IMR-90 (cell line): ENCODE data around the gene CAMKMT. TPM values are rescaled to one million over a fixed set of nuclear protein-coding genes. Genes with fewer than 3 reads are reported as not detected.

Experiments used
- ATAC-seq: fragments of 200-7000 bp; cut with Tn5 transposase; 2 replicates; pipeline ENCODE4 v1.9.1; 2020; ENCODE audit warnings: low read depth, mild to moderate bottlenecking, moderate library complexity
- BruUV-seq: library from RNA; stranded (reverse); fragments of 400-500 nt; replicated peaks from 2 replicates; lab custom pipeline; 2021; lab: Mats Ljungman, UMichigan
- CTCF ChIA-PET: fragments of 300-600 bp; formaldehyde crosslinking; extraction: SDS; loops from one replicate; lab custom pipeline; 2021; ENCODE audit warnings: antibody characterized with exemption; lab: Yijun Ruan, JAX
- POLR2A ChIA-PET: fragments of 300-600 bp; sonication (Branson Sonifier 250); formaldehyde crosslinking; loops from one replicate; lab custom pipeline; 2022; ENCODE audit warnings: antibody characterized with exemption; ENCODE audit not compliant: unreplicated experiment; lab: Charles Lee
- DNase-seq: peaks from one replicate; pipeline ENCODE4 v3.0.0; 2013
- H2AFZ ChIP-seq: replicated peaks from 2 replicates; pipeline ENCODE3; 2013; ENCODE audit warnings: low read length, mild to moderate bottlenecking; ENCODE audit not compliant: poor library complexity
- H2AK5ac ChIP-seq: 2 replicates; pipeline ENCODE4 v1.6.1; 2013; ENCODE audit warnings: low read depth, low read length, inconsistent platforms
- H2AK9ac ChIP-seq: replicated peaks from 2 replicates; pipeline ENCODE3; 2013; ENCODE audit warnings: mild to moderate bottlenecking, low read depth, low read length, moderate library complexity; ENCODE audit not compliant: poor library complexity
- H2BK120ac ChIP-seq: 2 replicates; pipeline ENCODE4 v1.6.1; 2013; ENCODE audit warnings: low read depth, low read length, inconsistent platforms
- H2BK15ac ChIP-seq: 3 replicates; pipeline ENCODE4 v1.6.1; 2013; ENCODE audit warnings: low read depth, low read length, inconsistent platforms
- H2BK20ac ChIP-seq: 2 replicates; pipeline ENCODE4 v1.6.1; 2013; ENCODE audit warnings: low read depth, mild to moderate bottlenecking, inconsistent platforms, low read length, moderate library complexity
- H2BK5ac ChIP-seq: 2 replicates; pipeline ENCODE4 v1.6.1; 2013; ENCODE audit warnings: mild to moderate bottlenecking, low read depth, low read length, inconsistent platforms; ENCODE audit not compliant: poor library complexity, severe bottlenecking
- H3K14ac ChIP-seq: replicated peaks from 2 replicates; pipeline ENCODE4 v1.6.1; 2013; ENCODE audit warnings: low read depth, low read length, inconsistent platforms
- H3K18ac ChIP-seq: 2 replicates; pipeline ENCODE4 v1.6.1; 2013; ENCODE audit warnings: low read depth, low read length, control low read depth
- H3K23ac ChIP-seq: 2 replicates; pipeline ENCODE4 v1.6.1; 2013; ENCODE audit warnings: low read depth, low read length, inconsistent platforms
- H3K27ac ChIP-seq: 2 replicates; pipeline ENCODE4 v1.5.1; 2013; ENCODE audit warnings: mild to moderate bottlenecking, control low read depth, low read length; ENCODE audit not compliant: insufficient read depth
- H3K27me3 ChIP-seq: 2 replicates; pipeline ENCODE4 v1.6.1; 2013; ENCODE audit warnings: low read length; ENCODE audit not compliant: control insufficient read depth, insufficient read depth
- H3K36me3 ChIP-seq: 2 replicates; pipeline ENCODE4 v1.6.1; 2013; ENCODE audit warnings: low read length, mixed read lengths; ENCODE audit not compliant: control insufficient read depth, insufficient read depth
- H3K4ac ChIP-seq: 2 replicates; pipeline ENCODE4 v1.6.1; 2013; ENCODE audit warnings: low read depth, low read length, inconsistent platforms
- H3K4me1 ChIP-seq: 2 replicates; pipeline ENCODE4 v1.6.1; 2013; ENCODE audit warnings: low read length, mixed read lengths; ENCODE audit not compliant: control insufficient read depth, insufficient read depth
- H3K4me2 ChIP-seq: 2 replicates; pipeline ENCODE4 v1.6.1; 2013; ENCODE audit warnings: low read depth, mild to moderate bottlenecking, control low read depth, low read length, moderate library complexity
- H3K4me3 ChIP-seq: 2 replicates; pipeline ENCODE4 v1.5.1; 2013; ENCODE audit warnings: low read depth, mild to moderate bottlenecking, control low read depth, low read length, moderate library complexity; ENCODE audit not compliant: insufficient read depth
- H3K56ac ChIP-seq: 2 replicates; pipeline ENCODE4 v1.6.1; 2013; ENCODE audit warnings: low read length, inconsistent platforms; ENCODE audit not compliant: insufficient read depth; ENCODE audit errors: extremely low read depth
- H3K79me1 ChIP-seq, 2 experiments: 2 replicates each; pipeline ENCODE4 v1.6.1; 2013; ENCODE audit warnings: low read length in 2 of 2, inconsistent platforms in 1 of 2, low read depth in 1 of 2
- H3K9ac ChIP-seq: 2 replicates; pipeline ENCODE4 v1.6.1; 2013; ENCODE audit warnings: low read depth, low read length, control low read depth
- H3K9me1 ChIP-seq: 2 replicates; pipeline ENCODE4 v1.6.1; 2013; ENCODE audit warnings: low read length, inconsistent platforms; ENCODE audit not compliant: insufficient read depth
- H3K9me3 ChIP-seq: 2 replicates; pipeline ENCODE4 v1.6.1; 2013; ENCODE audit warnings: low read length; ENCODE audit not compliant: control insufficient read depth, insufficient read depth
- H4K20me1 ChIP-seq: 2 replicates; pipeline ENCODE4 v1.6.1; 2013; ENCODE audit warnings: low read length, inconsistent platforms; ENCODE audit not compliant: insufficient read depth
- H4K5ac ChIP-seq: 2 replicates; pipeline ENCODE4 v1.6.1; 2013; ENCODE audit warnings: mild to moderate bottlenecking, low read depth, low read length, control low read depth
- H4K8ac ChIP-seq, 2 experiments: 2 replicates each; pipeline ENCODE4 v1.6.1; 2013; ENCODE audit warnings: low read depth in 2 of 2, low read length in 2 of 2, control low read depth in 1 of 2, inconsistent platforms in 1 of 2
- H4K91ac ChIP-seq: 2 replicates; pipeline ENCODE4 v1.6.1; 2013; ENCODE audit warnings: low read depth, low read length, inconsistent platforms; ENCODE audit not compliant: insufficient read depth
- BHLHE40 ChIP-seq: fragments of 150-350 bp; IDR thresholded peaks from 2 replicates; pipeline ENCODE4 v1.6.1; 2016; ENCODE audit warnings: mild to moderate bottlenecking, low read depth, low read length
- CEBPB ChIP-seq: IDR thresholded peaks from 2 replicates; pipeline ENCODE4 v1.6.1; 2012; ENCODE audit warnings: low read depth, low read length, improper control_type of control experiment
- CHD1 ChIP-seq: IDR thresholded peaks from 2 replicates; pipeline ENCODE4 v1.6.1; 2012; ENCODE audit warnings: low read depth, low read length, improper control_type of control experiment
- CTCF ChIP-seq: conservative IDR thresholded peaks from 2 replicates; pipeline ENCODE4 v1.5.1; 2012; ENCODE audit warnings: mild to moderate bottlenecking, low read depth, low read length, improper control_type of control experiment
- ELK1 ChIP-seq: fragments of 150-350 bp; IDR thresholded peaks from 2 replicates; pipeline ENCODE4 v1.6.1; 2016; ENCODE audit warnings: low read depth, mild to moderate bottlenecking, low read length, moderate library complexity, borderline replicate concordance
- FOS ChIP-seq: fragments of 150-350 bp; IDR thresholded peaks from 2 replicates; pipeline ENCODE4 v1.6.1; 2016; ENCODE audit warnings: low read depth, low read length
- MAFK ChIP-seq: IDR thresholded peaks from 2 replicates; pipeline ENCODE4 v1.6.1; 2012; ENCODE audit warnings: low read depth, low read length, improper control_type of control experiment
- MAZ ChIP-seq: IDR thresholded peaks from 2 replicates; pipeline ENCODE4 v1.6.1; 2012; ENCODE audit warnings: low read depth, mild to moderate bottlenecking, low read length, improper control_type of control experiment, moderate library complexity, borderline replicate concordance
- MXI1 ChIP-seq: IDR thresholded peaks from 2 replicates; pipeline ENCODE4 v1.6.1; 2012; ENCODE audit warnings: low read depth, mild to moderate bottlenecking, low read length, moderate library complexity, borderline replicate concordance
- NFE2L2 ChIP-seq: fragments of 150-350 bp; IDR thresholded peaks from 2 replicates; pipeline ENCODE4 v1.6.1; 2016; ENCODE audit warnings: low read depth, mild to moderate bottlenecking, low read length
- POLR2A ChIP-seq: IDR thresholded peaks from 2 replicates; pipeline ENCODE4 v1.6.1; 2012; ENCODE audit warnings: mild to moderate bottlenecking, low read depth, low read length
- RAD21 ChIP-seq: IDR thresholded peaks from 2 replicates; pipeline ENCODE4 v1.6.1; 2012; ENCODE audit warnings: low read length, improper control_type of control experiment
- RCOR1 ChIP-seq: IDR thresholded peaks from 2 replicates; pipeline ENCODE4 v1.6.1; 2012; ENCODE audit warnings: mild to moderate bottlenecking, low read length, improper control_type of control experiment; ENCODE audit not compliant: insufficient replicate concordance
- RFX5 ChIP-seq: IDR thresholded peaks from 2 replicates; pipeline ENCODE4 v1.8.0; 2012; ENCODE audit warnings: low read depth, mild to moderate bottlenecking, low read length, moderate library complexity
- SMC3 ChIP-seq: fragments of 150-350 bp; IDR thresholded peaks from 2 replicates; pipeline ENCODE4 v1.6.1; 2016; ENCODE audit warnings: low read depth, mild to moderate bottlenecking, antibody characterized with exemption, low read length, moderate library complexity
- USF2 ChIP-seq: fragments of 150-350 bp; IDR thresholded peaks from 2 replicates; pipeline ENCODE4 v1.6.1; 2017; ENCODE audit warnings: mild to moderate bottlenecking, antibody characterized with exemption, low read length, low read depth
- WGBS, 2 experiments: methylation state at CpG; one replicate each; pipeline versions ENCODE4 v1.1.5 to v1.1.7; 2013; ENCODE audit warnings: missing lambda C conversion rate in 2 of 2; ENCODE audit not compliant: insufficient read length in 1 of 2; ENCODE audit errors: extremely low coverage in 2 of 2; 5-methylcytosine and 5-hydroxymethylcytosine counted together
- dilution Hi-C: fragments of 300-500 bp; cut with HindIII; formaldehyde crosslinking; loops from one replicate; pipeline ENCODE4 v1.14.3; 2018; ENCODE audit warnings: low sequenced_read_pairs; ENCODE audit not compliant: unreplicated experiment
- in situ Hi-C: fragments of 300-500 bp; cut with MboI; formaldehyde crosslinking; loops from 3 replicates; pipeline ENCODE4 v1.14.3; 2019; ENCODE audit warnings: low sequenced_read_pairs, inconsistent platforms, mixed read lengths
- intact Hi-C: fragments of 100-400 bp; cut with micrococcal nuclease; formaldehyde crosslinking; loops from 2 replicates; pipeline ENCODE4 v1.10.0; 2022
- polyA plus RNA-seq, 3 experiments: library from polyadenylated mRNA; depleted of rRNA; stranded (reverse); fragments of >200 nt; gene quantifications; 2 replicates each; pipeline ENCODE4 v1.2.3, GENCODE V29; 2012; ENCODE audit warnings: low replicate concordance in 1 of 3
- total RNA-seq: library from RNA; depleted of rRNA; stranded (reverse); fragments of >200 nt; gene quantifications from 2 replicates; pipeline ENCODE4 v1.2.3, GENCODE V29; 2012

The CAMKMT gene
- total and polyA plus RNA-seq, 2 of the 4 experiments (the other 2 are of a cell fraction), result 4.4 to 6.8 TPM

GRCh38 chr2:44537264-44537663 is 175.5 kb downstream of the CAMKMT start:
- H2BK15ac ChIP-seq, result no peak overlapping the region
- no peak overlapping the region for H4K5ac ChIP-seq
- no peaks in the 10 kb centered on the region for H3K4me1 ChIP-seq
- H2BK20ac ChIP-seq, result no peak overlapping the region
- no TSS peak for BruUV-seq
- H3K9me1 ChIP-seq, result no peaks in the 10 kb centered on the region
- no peak overlapping the region for H3K14ac ChIP-seq
- intact Hi-C loops (no loop called here), in situ Hi-C loops (no loop called here), dilution Hi-C loops (no loop called here)
- H3K4me3 ChIP-seq, result no peak overlapping the region
- ATAC-seq (no peak), DNase-seq (no peak)
- H3K4ac ChIP-seq, result no peak overlapping the region
- H3K23ac ChIP-seq, result no peak overlapping the region
- H2AK5ac ChIP-seq, result no peak overlapping the region
- no peaks in the 10 kb centered on the region for H3K27me3 ChIP-seq
- H3K9ac ChIP-seq, result no peak overlapping the region
- no peak overlapping the region for H2AFZ ChIP-seq
- no peaks in the 10 kb centered on the region for H3K9me3 ChIP-seq
- no peak overlapping the region for H2BK5ac ChIP-seq
- no peaks in the 10 kb centered on the region for H4K20me1 ChIP-seq
- H3K36me3 ChIP-seq, result no peaks in the 10 kb centered on the region
- H3K18ac ChIP-seq, result no peak overlapping the region
- H3K27ac ChIP-seq, result no peak overlapping the region
- H3K56ac ChIP-seq, result no peak overlapping the region
- no peak overlapping the region for H4K91ac ChIP-seq
- no peaks in the 10 kb centered on the region for H3K79me1 ChIP-seq
- no peak overlapping the region for H2BK120ac ChIP-seq
- H4K8ac ChIP-seq, result no peak overlapping the region
- H2AK9ac ChIP-seq, result no peak overlapping the region
- TF ChIP-seq MAZ (no peak), CHD1 (no peak), POLR2A (no peak), SMC3 (no peak), FOS (no peak), MXI1 (no peak), CTCF (no peak), CEBPB (no peak), RFX5 (no peak), ELK1 (no peak), MAFK (no peak), NFE2L2 (no peak), RCOR1 (no peak), BHLHE40 (no peak), USF2 (no peak), RAD21 (no peak)
- ChIA-PET CTCF (no interaction called here), POLR2A (no interaction called here)
- H3K4me2 ChIP-seq, result no peak overlapping the region
- WGBS, 2 experiments, result no CpG with 5 or more reads among the region's 2 CpGs
